ENCODE data around the gene MPL.

- TF ChIP-seq, protein P1, sequence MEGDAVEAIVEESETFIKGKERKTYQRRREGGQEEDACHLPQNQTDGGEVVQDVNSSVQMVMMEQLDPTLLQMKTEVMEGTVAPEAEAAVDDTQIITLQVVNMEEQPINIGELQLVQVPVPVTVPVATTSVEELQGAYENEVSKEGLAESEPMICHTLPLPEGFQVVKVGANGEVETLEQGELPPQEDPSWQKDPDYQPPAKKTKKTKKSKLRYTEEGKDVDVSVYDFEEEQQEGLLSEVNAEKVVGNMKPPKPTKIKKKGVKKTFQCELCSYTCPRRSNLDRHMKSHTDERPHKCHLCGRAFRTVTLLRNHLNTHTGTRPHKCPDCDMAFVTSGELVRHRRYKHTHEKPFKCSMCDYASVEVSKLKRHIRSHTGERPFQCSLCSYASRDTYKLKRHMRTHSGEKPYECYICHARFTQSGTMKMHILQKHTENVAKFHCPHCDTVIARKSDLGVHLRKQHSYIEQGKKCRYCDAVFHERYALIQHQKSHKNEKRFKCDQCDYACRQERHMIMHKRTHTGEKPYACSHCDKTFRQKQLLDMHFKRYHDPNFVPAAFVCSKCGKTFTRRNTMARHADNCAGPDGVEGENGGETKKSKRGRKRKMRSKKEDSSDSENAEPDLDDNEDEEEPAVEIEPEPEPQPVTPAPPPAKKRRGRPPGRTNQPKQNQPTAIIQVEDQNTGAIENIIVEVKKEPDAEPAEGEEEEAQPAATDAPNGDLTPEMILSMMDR (IDR thresholded peaks at IDR 0.05; ENCODE audit: insufficient read depth, low read depth, low read length) = no peak
- no peak for TF ChIP-seq EZH2 (IDR thresholded peaks at IDR 0.05; ENCODE audit: insufficient read depth, low read length)
These were observed 45.4 kb upstream of the MPL start for GRCh38 chr1:43292216-43292615.

All from astrocyte (in vitro differentiated cells and primary cell).